Fibroblast of skin of back (primary cell): ENCODE data around the gene TLCD3A.
"Not testable (repeated sequence)": the region's sequence is repeated elsewhere in the genome, so short reads cannot be mapped to it uniquely, and the experiment has no call there.

Experiments
- DNase-seq: peaks from one replicate; pipeline ENCODE4 v3.0.0-alpha.2; 2013

The TLCD3A gene

GRCh38 chr17:750431-751037 is 18.1 kb downstream of the TLCD3A start:
- DNase-seq, result peak; percentile 9

DNA sequence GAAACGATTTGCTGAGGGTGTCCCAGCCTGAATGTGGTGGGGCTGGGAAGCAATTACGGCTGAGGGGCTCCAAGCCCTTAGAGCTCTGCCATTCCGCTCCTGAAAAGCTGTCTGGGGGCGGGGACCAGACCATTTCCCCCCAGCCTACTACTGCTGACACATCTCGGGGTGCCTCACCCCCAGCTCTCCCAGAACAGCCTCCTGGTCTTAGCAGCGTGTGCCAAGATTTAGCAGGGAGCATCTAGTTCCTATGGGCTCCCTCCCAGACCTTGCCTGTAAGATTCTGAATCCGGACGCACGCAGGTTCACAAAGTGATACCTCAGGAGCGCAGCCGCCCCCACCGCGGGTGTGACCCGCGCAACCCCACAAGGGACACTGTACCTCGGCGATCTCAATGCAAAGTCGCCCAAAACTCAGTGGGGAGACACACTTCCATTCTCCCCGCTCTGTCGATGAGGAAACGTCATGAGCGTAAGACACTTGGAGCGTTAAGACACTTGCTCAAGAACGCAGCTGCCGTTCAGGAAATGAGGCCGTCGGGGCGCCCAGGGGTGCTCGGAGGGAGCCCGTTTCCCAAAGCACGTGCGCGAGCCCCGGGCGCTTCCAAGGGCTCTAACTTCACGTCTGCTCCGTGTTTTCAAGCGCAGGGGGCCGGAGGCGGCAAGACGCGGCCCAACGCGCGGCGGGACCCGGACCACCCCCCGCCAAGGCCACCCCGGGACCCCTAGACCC is 19.0 kb downstream of the TLCD3A start:
- DNase-seq, result peak; percentile 36

DNA sequence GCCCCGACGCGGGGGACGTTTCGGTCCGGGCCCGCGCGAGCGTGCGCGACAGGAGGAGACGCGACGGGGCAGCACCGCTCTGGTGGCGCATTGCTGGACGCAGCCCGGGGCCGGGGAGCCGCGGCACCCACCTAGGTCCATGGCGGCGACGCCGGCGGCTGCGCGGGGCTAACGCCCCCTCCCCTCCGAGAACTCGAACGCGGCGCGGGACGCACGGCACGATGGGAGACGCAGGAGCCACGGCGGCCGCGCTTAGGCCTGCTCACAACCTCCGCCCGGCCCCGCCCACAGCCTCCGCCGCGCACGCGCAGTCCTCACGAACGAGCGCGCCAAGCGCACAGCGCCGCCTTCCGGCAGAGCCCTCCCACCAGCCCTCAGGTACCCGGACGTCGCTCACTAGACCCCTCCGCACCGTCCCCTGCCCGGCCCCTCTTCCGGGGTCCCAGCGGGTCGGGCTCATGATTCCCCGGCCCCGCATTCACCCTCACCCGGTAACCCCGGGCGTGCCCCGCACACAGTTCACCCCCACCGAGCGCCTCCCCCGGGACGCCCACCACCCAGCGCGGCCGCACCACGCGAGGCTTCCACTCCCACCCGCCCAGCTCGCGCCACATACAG is 19.7 kb downstream of the TLCD3A start, which contains the start of gene GEMIN4:
TSS of gene GEMIN4 (minus strand) at position 263 of the 618 bp plus-strand sequence. CDS start at position 141, 122 bp downstream.
- DNase-seq, result peak; percentile 83

- DNase-seq, result peak; percentile 61
Measured at GRCh38 chr17:752620-753219, 20.3 kb downstream of the TLCD3A start.

DNA sequence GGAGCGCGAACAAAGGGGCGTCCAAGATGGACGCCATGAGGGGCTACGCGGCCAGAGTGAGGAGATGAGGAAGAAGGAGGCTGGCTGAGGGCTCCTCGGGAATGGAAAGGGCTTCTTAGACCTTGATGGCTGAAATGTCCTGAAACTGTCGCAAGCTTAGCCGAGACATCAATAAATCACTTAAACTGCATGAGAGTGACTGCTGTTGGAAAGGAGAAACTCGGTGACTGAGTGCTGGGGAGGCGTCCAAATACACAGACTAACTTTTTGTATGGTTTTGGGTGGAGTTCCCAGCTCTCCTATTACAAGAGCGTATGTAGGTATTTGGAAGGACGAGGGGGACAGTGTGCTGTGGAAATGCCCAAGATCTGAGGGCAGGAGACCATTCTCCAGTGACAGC is 21.0 kb downstream of the TLCD3A start:
- no peak for DNase-seq

- not testable (repeated sequence) for DNase-seq
Measured at GRCh38 chr17:755319-755961, 23.0 kb downstream of the TLCD3A start.

DNA sequence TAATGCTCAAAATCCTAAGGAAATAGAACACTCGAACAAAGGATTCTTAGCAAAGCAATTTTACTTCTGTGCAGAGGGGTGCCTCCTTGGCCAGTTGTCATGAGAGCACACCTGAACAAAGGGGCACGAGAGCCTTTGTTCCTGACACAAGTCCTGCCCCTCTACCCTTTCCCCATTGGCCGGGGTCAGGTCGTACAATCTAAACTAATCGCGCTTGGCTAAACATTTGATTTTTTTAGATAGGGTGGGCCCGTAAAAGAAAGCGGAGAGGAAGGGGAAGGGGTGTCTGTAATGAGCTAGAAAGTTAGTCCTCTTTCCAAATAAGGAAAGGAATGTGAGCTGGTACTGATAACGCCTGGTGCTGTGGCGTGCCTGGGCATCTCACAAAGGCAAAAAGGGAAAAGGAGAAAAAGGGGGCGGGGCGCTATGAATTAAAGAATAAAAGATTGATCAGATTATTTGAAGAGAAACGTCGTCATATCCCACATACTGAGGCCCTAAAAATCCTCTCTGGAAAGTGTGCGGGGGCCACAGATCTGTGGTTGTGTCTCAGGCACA is 23.7 kb downstream of the TLCD3A start:
- not testable (repeated sequence) for DNase-seq

DNA sequence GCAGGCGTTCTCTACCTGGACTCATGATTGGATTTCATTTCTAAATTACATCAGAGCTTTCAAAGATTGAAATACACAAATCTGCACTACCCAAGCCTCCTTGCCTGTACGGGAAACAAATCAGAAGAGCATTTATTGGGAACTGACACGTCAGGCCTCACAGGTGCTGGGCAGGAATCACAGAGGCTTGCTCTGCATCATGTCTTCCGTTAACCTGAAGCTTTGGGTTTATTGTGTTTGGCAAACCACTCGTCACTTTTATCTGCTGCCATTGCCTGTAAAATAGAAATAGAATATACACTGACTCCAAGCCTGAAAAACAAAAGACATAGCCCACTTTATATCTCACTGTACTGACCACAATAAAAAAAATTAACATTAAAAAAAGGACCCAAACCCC is 27.6 kb downstream of the TLCD3A start:
- no peak for DNase-seq

DNA sequence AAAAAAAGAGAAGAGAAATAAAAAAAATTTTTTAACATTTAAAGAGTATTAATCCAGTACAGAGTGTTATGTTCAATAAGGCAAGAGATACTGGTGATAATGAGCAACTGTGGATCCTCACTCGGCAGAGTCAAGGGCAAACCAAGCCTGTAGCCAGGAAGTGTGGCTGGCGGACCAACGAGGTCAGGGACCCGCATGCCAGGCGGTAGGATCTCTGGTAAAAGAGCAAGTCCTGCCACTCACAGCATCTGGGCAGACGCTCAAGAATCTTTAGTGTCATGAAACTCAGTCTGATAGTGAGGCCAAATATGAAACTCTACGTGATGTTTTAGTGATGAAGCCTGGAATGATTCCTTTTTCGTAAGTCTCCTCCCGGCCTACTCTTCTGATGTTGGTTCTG is 28.0 kb downstream of the TLCD3A start:
- no peak for DNase-seq

GRCh38 chr17:767076-767475 is 34.7 kb downstream of the TLCD3A start:
- no peak for DNase-seq

DNA sequence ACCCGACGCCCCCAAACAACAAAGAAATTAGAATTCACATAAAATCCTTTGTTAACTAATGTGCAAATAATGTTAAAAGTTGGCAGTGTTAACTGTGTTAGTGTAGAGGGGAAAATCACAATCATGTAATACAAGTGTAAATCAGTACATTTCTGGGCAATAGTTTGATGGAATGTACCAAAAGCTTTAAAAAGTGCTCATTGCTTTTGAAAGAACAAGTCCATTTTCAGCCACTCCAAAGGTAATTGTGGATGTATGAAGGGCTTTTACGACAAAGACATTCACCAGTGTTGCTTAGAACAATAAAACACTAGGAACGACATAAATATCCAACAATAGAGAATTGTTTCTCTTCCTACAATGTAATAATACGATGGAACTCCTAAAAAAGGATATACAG is 40.6 kb downstream of the TLCD3A start:
- DNase-seq, result no peak

GRCh38 chr17:773467-774312 is 41.3 kb downstream of the TLCD3A start:
- no peak for DNase-seq

- no peak for DNase-seq
Measured at GRCh38 chr17:774313-774584, 41.9 kb downstream of the TLCD3A start.

- no peak for DNase-seq
Measured at GRCh38 chr17:778096-778495, 45.7 kb downstream of the TLCD3A start.

- peak; percentile 86 for DNase-seq
Measured at GRCh38 chr17:781805-782731, 49.7 kb downstream of the TLCD3A start, which contains the start of the genes GLOD4 and MRM3. Gene GLOD4, minus strand, starts transcription at chr17:782280. Its CDS starts 25 bp downstream, at chr17:782255. Gene MRM3, plus strand, starts transcription at chr17:782353. Its CDS starts 26 bp downstream, at chr17:782379.

GRCh38 chr17:784143-784542 is 51.7 kb downstream of the TLCD3A start:
- DNase-seq, result no peak

DNA sequence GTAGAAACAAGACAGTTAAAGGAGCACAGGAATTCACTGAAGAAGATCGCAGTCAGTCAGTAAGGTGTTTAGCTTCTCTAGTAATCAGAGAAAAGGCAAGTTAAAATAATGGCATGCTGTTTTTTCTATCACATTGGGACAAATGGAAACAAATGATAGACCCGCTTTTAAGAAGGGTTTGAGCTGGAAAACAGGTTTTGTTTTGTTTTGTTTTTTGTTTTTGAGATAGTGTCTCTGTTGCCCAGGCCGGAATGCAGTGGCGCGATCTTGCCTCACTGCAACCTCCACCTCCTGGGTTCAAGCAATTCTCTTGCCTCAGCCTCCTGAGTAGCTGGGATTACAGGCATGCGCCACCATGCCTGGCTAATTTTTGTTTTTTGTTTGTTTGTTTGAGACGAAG is 53.5 kb downstream of the TLCD3A start:
- not testable (repeated sequence) for DNase-seq

GRCh38 chr17:787641-788221 is 55.3 kb downstream of the TLCD3A start:
- DNase-seq, result no peak

GRCh38 chr17:788551-788950 is 56.2 kb downstream of the TLCD3A start:
- DNase-seq, result no peak
